Hematopoietic multipotent progenitor cell treated with erythropoietin and hydrocortisone succinate and interleukin-3 and kit ligand, for 6 days (in vitro differentiated cells): ENCODE measurements around the gene SLC8A1.
A peak's percentile ranks its signal among the peaks of the same experiment; 100 is the strongest.

Experiments used
- DNase-seq: peaks from one replicate; pipeline ENCODE4 v3.0.0-alpha.2; 2015

The SLC8A1 gene

DNA sequence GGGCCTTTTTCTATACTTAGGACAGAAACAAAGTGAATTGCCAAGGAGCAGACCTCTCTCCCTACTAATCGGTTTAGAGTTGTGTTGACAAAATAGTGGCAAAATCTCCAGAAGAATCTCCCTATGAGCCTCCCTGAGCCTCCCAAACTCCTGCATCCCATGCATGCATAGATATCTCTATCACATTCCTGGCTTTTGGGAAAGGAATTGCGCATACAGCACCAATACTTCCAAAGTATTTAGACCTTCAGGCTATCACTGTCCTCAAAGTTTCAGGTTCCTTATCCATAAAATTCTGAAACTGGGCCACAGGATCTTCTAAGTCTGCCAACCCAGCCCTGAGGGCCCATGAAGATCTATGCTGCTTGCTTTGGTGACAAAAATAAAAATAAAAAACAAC, 152.1 kb downstream of the SLC8A1 start:
- DNase-seq = no peak

DNA sequence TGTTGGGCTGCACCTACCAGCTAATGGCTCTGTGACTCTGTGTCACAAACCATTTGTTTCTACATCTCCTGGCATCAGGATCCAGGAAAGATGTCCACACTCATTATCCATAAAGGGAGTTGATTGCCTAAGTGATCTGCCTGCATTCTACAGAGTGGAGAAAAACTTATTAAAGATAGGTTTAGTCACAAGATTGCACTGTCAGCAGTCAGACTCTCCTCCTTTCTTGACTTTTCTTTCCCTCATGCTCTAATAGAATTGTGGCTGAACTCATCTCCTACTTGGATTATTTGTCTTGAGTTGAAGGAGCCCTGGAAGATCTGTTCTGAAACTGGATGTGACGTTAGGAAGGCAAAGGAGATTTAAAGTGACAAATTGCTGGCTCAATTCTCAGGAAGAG, 152.7 kb downstream of the SLC8A1 start:
- DNase-seq = no peak

DNA sequence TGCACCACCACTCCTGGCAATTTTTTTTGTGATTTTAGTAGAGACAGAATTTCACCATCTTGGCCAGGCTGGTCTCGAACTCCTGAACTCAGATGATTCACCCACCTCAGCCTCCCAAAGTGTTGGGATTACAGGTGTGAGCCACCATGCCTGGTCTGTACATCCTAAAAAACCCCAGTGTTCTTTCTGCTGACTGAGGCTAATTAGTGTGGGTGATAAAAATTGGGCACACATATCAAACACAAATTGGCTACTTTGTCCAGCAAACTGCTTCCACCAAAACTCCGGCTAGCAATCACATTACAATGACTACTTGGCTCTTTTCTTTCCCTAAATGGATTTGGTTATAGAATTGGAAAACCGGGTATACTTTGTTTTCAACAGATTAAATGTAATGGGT, 153.9 kb downstream of the SLC8A1 start:
- no peak for DNase-seq

DNA sequence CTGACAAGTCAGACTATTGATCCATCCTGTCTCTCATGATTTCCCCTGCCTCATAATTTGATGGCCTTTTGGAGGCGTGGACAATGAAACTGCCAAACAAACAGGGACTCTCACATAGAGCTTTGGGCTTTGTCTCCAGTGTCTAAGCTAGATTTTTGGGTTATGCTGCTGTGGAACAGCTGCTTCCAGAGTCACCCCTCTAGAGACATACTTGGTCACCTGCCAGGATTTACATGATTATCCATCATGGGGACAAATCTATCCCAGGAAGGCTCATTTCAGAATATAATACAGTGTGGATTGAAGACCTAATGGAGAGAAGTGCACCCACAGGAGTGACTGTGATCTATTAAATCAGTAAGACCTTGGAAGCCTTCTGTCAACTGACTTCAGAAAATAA, 159.6 kb downstream of the SLC8A1 start:
- DNase-seq = no peak

DNA sequence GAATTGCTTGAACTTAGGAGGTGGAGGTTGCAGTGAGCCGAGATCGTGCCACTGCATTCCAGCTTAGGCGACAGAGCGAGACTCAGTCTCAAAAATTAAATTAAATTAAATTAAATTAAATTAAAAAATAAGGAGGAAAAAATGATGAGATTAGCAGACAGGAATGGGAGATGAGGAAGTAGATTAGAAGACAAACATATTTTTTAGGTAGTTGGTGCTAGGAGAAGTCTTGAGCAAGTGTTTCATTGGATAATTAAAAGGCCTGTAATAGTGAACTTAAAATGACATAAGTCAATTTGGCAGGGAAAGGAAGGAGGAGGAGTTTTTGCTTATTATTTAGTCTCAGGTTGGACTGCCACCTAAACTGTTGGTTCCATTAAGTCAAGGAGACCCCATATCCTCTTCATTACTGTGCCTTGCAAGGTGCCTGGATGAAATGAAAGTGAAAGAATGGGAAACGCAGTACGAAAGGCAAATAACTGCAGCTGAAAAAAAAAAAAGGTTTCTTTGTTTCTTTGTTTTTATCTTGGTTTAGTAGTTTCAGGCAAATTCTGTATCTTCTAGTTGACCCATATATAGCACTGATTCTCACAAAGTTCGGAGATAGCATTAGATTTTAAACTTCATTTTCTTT, 162.0 kb downstream of the SLC8A1 start:
- DNase-seq = no peak

DNA sequence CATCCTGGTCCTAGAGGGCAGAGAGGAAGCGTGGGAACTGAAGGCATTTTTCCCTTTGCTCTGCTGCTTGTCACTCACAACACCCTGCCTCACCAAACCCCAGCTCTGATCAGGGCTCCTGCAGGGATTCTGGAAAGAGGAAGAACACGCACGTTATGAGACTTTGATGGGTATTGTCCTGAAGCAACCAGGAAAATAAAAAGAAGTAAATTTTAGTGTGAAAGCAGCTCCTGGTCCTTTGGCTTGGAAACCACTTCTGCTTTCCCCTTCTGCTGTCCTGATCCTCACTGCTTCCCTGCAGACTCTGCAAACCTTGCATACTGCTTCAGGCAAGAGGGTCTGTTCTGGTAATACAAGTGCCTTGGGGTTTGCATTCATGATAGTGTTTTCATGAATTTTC, 164.1 kb downstream of the SLC8A1 start:
- DNase-seq = peak; percentile 1

DNA sequence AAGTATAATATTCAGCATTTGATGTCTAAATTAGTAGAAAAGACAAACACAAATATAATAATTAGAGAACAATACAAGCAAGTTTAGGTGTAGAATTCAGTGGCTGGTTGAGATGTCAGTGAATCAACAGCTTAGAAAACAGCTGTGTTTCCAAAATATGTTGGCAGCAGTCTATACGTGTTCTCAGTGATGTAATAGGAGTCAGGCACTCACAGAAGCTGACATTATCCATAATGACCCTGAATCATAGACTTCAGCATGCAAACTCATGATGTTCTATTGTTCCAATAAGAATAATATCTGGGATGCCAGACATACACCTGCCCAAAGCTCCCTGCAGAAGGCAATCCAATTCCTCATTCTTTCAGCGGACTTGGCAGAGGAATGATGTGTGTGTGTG, 164.7 kb downstream of the SLC8A1 start:
- no peak for DNase-seq

DNA sequence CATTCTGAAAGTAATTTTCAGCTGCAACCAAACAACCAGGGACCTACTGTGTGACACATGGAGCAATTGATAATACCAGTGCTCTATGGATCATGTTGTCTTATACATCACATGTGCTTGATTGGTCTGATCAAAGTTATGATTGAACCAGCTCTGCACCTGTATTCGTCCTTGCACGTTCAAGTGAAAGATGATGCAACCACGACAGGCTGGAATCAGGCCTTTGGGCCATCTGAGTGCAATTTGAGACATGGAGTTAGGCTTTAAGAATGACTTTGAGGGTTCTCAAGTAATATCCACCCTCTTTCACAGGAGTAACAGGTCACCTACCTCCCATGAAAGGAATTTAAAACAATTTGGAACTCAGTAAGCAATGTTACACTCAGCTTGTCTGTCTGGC, 165.2 kb downstream of the SLC8A1 start:
- no peak for DNase-seq

DNA sequence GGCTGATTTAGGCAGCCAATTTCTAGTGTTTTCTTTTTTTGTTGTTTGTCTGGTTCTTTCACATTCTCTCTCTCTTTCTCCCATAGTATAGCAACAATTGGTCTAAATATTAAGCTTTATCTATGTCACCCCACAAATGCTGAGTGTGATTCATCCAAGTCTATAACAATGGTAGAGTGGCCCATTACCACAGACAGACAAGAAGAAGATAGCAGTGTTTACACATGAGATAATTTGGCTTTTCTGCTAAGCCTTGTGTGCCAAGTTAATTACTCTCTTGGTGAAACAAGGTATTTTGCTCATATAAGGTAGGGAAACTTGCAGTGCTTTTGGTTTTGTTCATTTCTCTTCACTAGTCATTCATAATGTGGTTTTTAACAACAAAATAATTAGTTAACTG, 166.5 kb downstream of the SLC8A1 start:
- no peak for DNase-seq

DNA sequence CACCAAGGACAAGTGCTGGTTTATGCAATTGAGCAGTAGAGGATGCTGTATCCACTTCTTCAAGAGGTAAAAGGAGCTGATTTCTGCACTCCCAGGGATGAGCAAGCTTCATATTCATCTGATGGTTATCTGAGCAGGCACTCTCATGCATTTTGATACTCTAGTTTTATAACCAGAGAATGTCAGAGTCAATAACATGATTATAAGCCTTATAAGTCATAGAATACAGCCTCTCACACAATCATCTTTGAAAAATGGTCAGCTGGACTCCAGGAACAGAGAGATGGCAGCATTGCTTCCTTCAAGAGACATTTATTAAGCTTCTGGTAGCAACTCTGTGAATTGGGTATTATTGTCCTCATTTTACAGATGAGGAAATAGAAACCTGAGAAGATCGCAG, 167.1 kb downstream of the SLC8A1 start:
- no peak for DNase-seq

DNA sequence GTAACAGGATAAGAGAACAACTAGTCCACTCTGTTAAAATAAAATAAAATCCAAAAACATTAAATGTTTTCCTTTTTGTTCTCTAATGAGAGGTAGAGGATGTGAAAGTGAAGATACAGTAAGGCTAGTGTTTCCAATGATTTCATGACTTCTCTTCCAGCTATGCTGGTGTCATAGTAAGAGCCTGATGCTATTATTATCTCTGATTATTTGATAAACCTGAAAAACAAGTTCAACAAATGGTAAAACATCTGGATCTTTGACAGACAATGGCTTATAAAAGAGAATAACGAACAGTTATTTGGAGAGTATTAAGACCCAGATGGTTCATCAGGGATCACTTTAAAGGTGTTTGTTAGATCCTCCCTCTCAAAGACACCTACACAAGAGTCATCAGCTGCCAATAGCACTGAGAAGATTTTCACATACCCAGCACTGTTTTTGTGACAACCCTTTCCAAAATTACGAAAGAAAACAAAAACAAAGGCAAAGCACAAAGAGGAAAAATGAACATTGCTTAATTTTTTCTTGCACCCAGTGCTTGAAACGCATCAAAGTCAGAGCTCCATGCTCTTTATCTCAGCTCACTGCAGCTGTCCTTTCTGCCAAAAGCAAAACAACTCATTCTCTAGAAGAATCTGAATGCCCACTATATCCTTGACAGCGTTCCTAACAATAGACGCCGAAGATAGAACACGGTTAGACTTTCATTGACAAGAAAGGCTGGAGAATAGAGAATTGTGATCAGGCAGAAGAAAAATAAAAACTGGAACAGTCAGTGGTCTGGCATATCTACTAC, 168.6 kb downstream of the SLC8A1 start:
- no peak for DNase-seq

DNA sequence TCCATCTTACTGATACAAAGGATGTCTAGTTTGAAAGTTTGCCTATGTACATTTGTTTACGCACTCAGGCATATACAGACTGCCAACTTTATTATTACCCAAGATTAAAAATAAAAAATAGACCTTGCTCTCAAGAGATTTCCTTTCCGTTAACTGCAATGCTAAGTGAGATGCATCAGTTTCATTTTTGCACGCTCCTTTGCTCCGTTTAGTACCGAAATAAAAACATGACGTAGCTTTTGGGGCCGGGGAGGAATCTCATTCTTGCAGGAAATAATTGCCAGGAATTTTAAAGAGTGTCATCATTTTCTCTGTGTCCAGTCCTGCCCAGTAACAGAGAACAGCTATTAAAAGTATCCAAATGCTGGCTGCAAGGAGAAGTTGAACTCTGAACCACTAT, 169.5 kb downstream of the SLC8A1 start:
- no peak for DNase-seq

DNA sequence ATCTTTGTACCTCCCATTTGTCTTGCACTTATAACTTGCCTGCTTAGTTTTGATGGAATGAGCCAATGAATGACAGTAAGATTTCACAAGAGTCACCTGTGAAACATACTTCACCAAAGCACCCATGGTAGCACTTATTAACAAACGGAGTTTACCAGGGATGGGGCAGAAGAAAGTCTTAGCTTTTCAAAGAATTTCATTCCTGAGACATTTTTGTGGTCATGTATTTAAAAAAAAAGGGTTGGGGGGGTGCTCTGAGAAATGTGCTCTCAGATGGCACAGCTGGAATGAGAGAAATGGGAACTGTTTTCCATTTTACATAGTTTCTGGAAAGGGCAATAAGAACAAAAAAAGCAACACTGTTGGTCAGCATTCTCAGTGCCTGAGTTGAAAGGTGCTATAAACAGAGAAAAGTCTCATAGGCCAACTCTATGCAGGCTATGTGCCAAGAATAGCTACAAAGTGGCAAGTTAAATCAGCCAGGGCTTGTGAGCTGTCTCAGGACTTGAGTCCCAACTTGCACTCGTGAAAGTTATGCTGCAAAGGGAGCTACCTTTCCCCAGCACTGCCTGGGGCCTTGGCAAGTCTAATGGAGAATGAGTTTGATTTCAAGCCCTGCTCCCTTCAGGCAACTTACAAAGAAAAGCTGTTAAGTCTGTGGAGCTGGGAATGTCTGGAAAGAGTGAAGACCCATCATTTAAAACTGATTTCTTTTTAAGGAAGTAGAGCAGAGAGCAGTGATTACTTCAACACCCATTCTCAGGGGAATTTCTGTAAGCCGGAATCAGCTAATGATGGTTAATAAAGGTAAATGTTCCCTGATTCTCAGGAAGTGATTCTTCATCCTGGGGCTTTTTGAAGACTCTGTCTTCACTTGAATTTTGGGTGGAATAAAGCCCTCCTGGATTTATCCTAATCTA, 170.6 kb downstream of the SLC8A1 start:
- DNase-seq = no peak

DNA sequence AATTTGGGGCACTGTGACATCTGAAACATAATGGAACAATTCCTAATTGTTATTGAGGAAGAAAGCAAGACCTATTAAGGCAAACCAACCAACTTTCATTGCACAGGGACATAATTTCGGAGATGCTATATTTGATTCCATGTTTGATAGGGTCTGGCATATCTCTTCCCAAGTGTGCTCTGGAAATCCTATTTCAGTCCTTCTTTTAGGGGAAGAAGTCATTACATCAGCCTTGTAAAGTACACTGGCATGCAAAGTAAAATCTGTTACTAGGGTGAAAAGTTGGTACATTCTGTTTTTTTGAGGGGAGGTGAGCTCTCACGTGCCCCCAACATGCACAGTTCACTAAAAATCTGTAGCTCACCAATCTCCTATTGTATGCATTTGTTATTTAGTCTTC, 172.4 kb downstream of the SLC8A1 start:
- DNase-seq = no peak

DNA sequence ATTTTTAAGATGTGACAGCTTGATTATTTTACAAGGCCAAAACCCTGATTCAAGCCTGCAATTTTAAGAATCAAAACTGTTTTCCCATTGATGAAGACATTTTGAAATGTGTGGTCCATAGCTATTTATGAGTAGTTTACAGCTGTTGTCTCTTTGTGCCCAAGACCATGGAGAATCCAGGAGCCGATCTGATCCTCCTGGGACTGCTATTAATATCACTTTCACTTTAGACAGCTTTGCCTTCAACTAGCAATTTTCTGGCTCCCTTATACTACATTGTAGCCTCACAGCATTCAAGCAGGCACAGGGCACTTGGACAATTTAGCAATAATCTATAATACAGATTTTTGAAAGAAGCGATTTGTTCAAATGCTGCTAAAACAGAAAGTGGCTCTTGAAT, 172.9 kb downstream of the SLC8A1 start:
- DNase-seq = no peak

DNA sequence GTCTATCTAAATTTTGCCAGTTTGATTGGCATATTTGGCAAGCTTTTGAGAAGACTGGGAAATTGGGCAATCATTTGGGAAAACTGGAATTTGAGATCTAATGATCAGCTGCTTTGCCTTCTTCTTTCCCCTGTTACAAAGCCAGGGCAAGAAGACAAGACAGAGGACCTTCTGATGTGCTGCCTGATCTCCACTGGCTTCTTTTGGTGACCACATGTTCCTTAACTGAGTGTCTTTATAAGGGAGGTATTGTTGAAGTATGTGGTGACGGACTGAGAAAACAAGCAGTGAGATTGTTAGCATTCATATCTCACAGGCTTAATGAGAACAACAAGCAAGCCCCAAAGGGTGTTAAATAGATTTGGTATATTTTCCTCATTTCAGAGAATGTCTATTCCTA, 175.8 kb downstream of the SLC8A1 start:
- no peak for DNase-seq

DNA sequence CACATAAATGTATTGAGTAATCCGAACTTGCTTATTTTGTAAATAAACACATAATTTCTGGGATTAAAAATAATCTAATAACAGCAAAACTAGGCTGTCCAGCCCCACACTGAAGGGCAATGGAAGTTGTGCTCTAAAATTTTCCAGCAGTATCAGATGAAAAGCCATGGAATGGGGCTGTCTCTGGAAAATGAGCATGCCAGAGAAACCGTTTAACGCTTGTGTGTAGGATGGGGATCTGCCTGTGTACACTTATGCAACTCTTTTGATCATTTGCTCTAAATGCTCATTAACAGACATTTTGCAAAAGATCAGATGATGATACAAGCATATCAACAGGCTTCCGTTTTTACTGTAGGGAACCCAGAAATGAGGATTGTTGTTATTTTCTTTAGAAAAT, 177.6 kb downstream of the SLC8A1 start:
- DNase-seq = no peak

DNA sequence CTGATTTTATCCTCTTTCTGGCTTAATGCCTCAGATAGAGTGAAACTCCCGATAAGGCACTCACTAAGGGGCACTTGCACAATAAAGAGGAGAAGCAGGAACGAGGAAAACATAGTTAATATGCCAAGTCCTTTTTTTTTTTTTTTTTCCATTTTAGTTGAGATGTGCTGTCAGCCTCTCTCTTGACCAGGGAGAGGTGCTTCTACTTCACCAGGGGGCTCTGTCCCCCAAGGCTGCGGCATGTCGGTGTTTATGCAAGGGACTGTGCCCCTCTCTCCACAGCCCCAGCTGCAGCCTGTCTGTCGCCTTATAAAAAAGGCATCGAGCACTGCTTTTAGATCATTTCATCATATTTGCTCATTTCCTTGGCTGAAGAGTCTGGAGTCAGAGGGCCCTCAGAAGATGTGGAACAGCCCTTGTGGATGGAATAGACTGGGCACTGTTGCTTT, 178.1 kb downstream of the SLC8A1 start:
- DNase-seq = no peak

DNA sequence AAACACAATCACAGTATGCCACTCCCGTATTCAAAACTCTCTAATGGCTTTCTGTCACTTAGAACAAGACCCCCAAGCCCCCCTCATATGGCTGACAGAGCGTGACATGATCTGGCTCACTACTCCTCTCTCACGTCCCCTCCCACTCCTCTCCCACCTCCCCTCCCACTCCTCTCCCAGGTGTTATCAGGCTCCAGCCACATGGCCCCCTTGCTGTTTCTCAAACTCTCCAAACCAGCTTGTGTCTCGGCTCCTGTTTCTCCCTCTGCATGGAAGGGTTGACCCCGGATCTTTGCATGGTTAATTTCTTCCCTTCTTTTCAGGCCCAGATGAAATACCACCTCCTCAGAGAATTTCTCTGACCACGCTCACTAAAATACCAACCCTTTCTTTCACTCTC, 180.8 kb downstream of the SLC8A1 start:
- DNase-seq = no peak

DNA sequence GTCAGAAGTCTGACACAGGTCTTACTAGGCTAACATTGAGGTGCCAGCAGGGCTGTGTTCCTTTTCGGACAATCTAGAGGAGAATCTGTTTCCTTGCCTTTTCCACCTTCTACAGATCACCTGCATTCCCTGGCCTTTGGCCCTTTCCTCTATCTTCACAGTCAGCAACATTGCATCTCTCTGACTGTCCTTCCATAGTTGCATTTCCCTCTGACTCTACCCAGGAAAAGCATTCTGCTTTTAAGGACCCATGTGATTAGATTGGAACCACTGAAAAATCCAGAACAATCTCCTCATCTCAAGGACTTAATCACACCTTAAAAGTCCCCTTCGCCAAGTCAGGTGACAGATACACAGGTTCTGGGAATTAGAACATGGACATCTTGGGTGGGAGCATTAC, 181.5 kb downstream of the SLC8A1 start:
- DNase-seq = no peak

DNA sequence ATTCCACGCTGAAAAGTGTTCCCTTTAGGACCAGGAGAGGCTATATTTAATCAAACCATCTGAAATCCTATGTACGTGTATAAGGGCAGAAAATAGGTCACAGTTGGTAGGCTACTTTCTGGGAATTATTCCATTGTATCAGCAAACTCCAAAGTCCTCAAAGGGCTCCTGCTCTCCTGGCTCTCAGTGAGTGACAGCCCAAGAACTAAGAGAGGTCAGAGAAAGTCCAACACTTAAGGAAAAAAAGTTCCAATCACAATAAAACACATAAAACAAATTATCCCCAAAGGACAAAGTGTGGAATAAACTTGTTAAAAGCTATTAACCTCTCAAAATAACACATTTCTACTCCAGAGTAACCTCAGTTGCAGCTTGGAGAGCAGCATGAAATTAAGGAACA, 183.3 kb downstream of the SLC8A1 start:
- DNase-seq = no peak

DNA sequence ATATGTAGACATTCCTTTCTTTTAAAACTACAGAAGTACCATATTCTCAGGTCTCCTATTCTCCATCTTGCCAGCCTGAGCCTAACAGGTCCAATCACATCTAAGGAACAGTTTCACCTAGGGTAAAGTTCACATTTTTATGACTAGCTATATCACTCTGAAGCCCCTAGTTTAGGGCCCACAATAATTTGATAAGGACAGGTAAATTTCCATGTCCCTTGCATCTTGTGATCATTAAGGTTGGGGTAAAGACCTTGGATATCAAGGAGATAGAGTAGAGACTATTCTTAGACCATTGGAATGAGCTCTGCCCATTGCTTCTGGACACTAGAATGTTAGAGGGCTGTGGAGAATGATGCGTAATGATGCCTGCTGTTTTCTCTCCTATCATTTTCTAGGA, 185.7 kb downstream of the SLC8A1 start:
- DNase-seq = no peak

DNA sequence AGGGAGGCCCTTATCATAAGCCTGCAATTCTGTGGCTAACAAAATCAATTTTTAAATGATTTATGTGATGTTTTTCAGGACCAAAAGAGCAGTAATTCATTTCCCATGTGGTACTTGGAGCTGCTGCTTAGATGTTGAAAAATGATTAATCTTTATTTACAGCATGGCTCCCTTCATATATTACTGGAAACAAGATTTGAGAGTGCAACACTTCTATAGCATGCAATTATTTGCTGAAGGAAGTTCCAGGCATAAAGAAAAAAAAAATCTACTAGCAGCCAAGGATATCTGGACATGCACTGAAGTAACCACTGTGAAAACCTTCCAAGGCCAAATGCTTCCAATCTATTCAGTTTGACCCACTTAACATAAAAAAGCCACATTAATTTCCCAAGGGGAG, 186.3 kb downstream of the SLC8A1 start:
- DNase-seq = no peak

DNA sequence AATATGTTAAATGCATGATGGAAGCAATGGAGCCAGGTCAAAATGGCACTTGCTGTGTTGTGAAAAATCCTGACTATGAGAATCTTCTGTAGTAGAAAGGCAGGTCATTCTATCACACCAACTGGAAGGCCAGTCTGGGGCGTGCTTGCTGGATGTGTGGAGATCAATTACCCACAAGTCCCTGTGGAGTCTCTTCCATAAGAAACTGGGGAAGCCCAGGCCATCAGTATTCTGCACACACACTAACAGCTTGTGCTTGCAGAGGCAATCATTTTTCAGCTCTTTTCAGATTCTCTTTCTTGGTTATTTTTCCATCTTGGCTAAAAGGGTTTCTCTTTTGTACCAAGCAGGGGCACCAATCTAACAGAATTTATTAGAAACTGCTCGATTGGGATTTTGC, 190.8 kb downstream of the SLC8A1 start:
- DNase-seq = no peak
